ENCODE data around the gene FIBP. TPM values are rescaled to one million over a fixed set of nuclear protein-coding genes. Genes with fewer than 3 reads are reported as not detected.
A peak's percentile ranks its signal among the peaks of the same experiment; 100 is the strongest.

The FIBP gene
- total and polyA plus RNA-seq, 2 of the 4 experiments (the other 2 are of a cell fraction), result 141 to 182 TPM

DNA sequence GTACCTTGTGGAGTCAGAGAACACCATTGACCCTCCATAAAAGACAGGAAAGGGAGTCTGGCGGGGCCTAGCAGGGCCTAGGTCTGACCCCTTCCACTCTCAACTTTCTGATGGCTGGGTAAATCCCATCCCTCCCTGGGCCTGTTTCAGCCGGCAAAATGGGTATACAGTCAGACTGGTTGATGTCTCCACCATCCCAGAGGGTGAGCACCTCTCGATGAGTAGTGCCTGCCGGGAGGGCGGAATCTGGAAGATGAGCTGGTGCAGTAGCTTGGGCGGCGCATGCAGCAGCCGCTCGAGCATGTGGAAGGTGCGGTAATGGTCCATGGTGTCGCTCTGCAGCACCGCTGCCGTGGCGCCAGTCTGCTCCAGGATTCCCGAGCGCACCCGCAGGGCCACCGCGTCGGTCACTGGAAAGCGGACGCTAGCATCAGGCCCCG lies 528 bp downstream of the FIBP start:
- Histone ChIP-seq H3K56ac (ENCODE audit: extremely low read depth, insufficient read depth, low read length) (0 out of 2 replicates have a peak overlapping the region, but pooled peaks have one; percentile 4), H3K18ac (ENCODE audit: low read depth, low read length) (no peak overlapping the region), H2AK9ac (replicated peaks; ENCODE audit: low read depth, low read length, poor library complexity) (peak overlapping the region; percentile 98), H3K4me1 (ENCODE audit: control insufficient read depth, insufficient read depth, low read length) (peaks cover 13% of the 10 kb centered on the region), H3K36me3 (ENCODE audit: control insufficient read depth, insufficient read depth, low read length) (peaks cover 44% of the 10 kb centered on the region), H4K91ac (ENCODE audit: insufficient read depth, low read depth, low read length) (peak overlapping the region; percentile 49), H2AK5ac (ENCODE audit: low read depth, low read length) (peak overlapping the region; percentile 90), H3K23ac (ENCODE audit: low read depth, low read length) (peak overlapping the region; percentile 99), H3K4me3 (ENCODE audit: insufficient read depth, low read depth, low read length) (peak overlapping the region; percentile 81), H3K27me3 (ENCODE audit: control insufficient read depth, insufficient read depth, low read length) (no peaks in the 10 kb centered on the region), H2BK120ac (ENCODE audit: low read depth, low read length) (peak overlapping the region; percentile 11), H2AFZ (replicated peaks; ENCODE audit: low read length, poor library complexity) (peak overlapping the region; percentile 99), H3K79me1 (ENCODE audit: low read depth in 1 of 2, low read length in 2 of 2) (peaks cover 9 to 71% of the 10 kb centered on the region in 2 experiments), H3K9ac (ENCODE audit: low read depth, low read length) (peak overlapping the region; percentile 78), H4K8ac (ENCODE audit: low read depth in 2 of 2, low read length in 2 of 2) (peak overlapping the region; percentile 74 to 98; a peak in 3 of 4 replicates), H2BK20ac (ENCODE audit: low read depth, low read length) (no peak overlapping the region), H3K4me2 (ENCODE audit: low read depth, low read length) (peak overlapping the region; percentile 91), H3K9me3 (ENCODE audit: control insufficient read depth, insufficient read depth, low read length) (no peaks in the 10 kb centered on the region), H4K20me1 (ENCODE audit: insufficient read depth, low read length) (peaks cover 44% of the 10 kb centered on the region), H2BK5ac (ENCODE audit: low read depth, low read length, poor library complexity, severe bottlenecking) (peak overlapping the region; percentile 27), H4K5ac (ENCODE audit: low read depth, low read length) (peak overlapping the region; percentile 3; the same call in 1 of the 2 replicates), H3K14ac (replicated peaks; ENCODE audit: low read depth, low read length) (peak overlapping the region; percentile 99), H3K9me1 (ENCODE audit: insufficient read depth, low read length) (no peaks in the 10 kb centered on the region), H3K4ac (ENCODE audit: low read depth, low read length) (peak overlapping the region; percentile 98), H3K27ac (ENCODE audit: insufficient read depth, low read length) (peak overlapping the region; percentile 85), H2BK15ac (ENCODE audit: low read depth, low read length) (no peak overlapping the region; the same call in 2 of the 3 replicates)
- DNase-seq, result peak; percentile 63
- intact Hi-C loops (cut with micrococcal nuclease), result loop anchor here (1.0 to 2.0 kb wide), 4 partner anchors 30 to 102 kb away; partner anchors contain the start of gene SART1
- CTCF ChIA-PET, result interaction anchor here (0.7 to 2.1 kb wide), 16 partner anchors 9 to 176 kb away, joined by 3 to 8 read pairs (median 4); partner anchors contain the start of genes EFEMP2, FOSL1, KAT5 and MUS81
- POLR2A ChIA-PET (ENCODE audit: unreplicated experiment), result interaction anchor here (0.5 to 4.4 kb wide), 8 partner anchors 9 to 1109 kb away, joined by 3 to 20 read pairs (median 6); partner anchors contain the start of genes FOSL1 and SF1
- in situ Hi-C loops (cut with MboI; ENCODE audit: low sequenced_read_pairs), result no loop called here
- WGBS, 2 experiments (ENCODE audit: extremely low coverage in 2 of 2, insufficient read length in 1 of 2), result 0% methylated on average over 7 of the region's 23 CpGs; no CpG with 5 or more reads in 1 of the 2 experiments
- dilution Hi-C loops (cut with HindIII; ENCODE audit: low sequenced_read_pairs, unreplicated experiment), result no loop called here
- TF ChIP-seq MAZ (IDR thresholded peaks at IDR 0.05; ENCODE audit: borderline replicate concordance, low read depth, low read length) (no peak), FOS (IDR thresholded peaks at IDR 0.05; ENCODE audit: low read depth, low read length) (no peak), USF2 (IDR thresholded peaks at IDR 0.05; ENCODE audit: low read depth, low read length) (no peak), POLR2A (IDR thresholded peaks at IDR 0.05; ENCODE audit: low read depth, low read length) (no peak), RFX5 (IDR thresholded peaks at IDR 0.05; ENCODE audit: low read depth, low read length) (0 out of 2 replicates have a peak, but pooled peaks have one; percentile 10), MXI1 (IDR thresholded peaks at IDR 0.05; ENCODE audit: borderline replicate concordance, low read depth, low read length) (peak; percentile 71; the same call in 1 of the 2 replicates)
- no peak; the same call in 1 of the 2 replicates for ATAC-seq (ENCODE audit: low read depth)
- TSS peak; percentile 4 for BruUV-seq (replicated peaks)
